Fibroblast of the aortic adventitia (primary cell): ENCODE results near the gene RTN4RL2. TPM values are rescaled to one million over a fixed set of nuclear protein-coding genes. Genes with fewer than 3 reads are reported as not detected.

Experiments used
- DNase-seq: peaks from one replicate; pipeline ENCODE4 v3.0.0-alpha.2; 2010; ENCODE audit warnings: low read depth
- H3K4me3 ChIP-seq: 2 replicates; pipeline ENCODE4 v1.5.1; 2011; ENCODE audit warnings: low read depth, mild to moderate bottlenecking, control low read depth, low read length, moderate library complexity
- total RNA-seq: library from RNA; depleted of rRNA; stranded (reverse); fragments of >200 nt; gene quantifications from 2 replicates; pipeline ENCODE4 v1.2.3, GENCODE V29; 2012; ENCODE audit warnings: low replicate concordance
- TF ChIP-seq, protein P1 (sequence below): IDR thresholded peaks from 2 replicates; pipeline ENCODE4 v1.5.1; 2011; ENCODE audit warnings: mild to moderate bottlenecking, low read length, control low read depth, inconsistent platforms; ENCODE audit not compliant: insufficient read depth

Gene RTN4RL2
- total RNA-seq, 1 donor, result 0.09 TPM

DNA sequence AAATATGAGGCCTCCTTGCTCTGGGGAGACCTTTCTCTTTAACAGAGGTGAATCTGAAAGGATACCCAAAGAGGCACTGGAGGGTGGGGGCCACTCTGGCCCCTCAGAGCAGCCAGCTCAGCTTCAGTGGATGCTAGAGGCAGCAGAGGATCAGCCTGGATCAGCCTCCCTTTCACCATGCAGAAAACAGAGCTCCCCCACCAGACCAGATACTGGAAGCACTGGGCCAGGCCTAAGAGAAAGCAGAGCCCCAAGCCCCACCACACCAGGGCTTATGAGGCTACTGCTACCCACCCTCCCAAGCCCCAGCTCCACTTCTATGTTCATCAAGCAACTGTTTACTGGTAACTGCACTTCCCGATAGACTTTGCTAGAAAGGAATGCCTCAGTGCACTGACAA lies 29.4 kb upstream of the RTN4RL2 start:
- no peak overlapping the region for H3K4me3 ChIP-seq
- TF ChIP-seq, protein P1, sequence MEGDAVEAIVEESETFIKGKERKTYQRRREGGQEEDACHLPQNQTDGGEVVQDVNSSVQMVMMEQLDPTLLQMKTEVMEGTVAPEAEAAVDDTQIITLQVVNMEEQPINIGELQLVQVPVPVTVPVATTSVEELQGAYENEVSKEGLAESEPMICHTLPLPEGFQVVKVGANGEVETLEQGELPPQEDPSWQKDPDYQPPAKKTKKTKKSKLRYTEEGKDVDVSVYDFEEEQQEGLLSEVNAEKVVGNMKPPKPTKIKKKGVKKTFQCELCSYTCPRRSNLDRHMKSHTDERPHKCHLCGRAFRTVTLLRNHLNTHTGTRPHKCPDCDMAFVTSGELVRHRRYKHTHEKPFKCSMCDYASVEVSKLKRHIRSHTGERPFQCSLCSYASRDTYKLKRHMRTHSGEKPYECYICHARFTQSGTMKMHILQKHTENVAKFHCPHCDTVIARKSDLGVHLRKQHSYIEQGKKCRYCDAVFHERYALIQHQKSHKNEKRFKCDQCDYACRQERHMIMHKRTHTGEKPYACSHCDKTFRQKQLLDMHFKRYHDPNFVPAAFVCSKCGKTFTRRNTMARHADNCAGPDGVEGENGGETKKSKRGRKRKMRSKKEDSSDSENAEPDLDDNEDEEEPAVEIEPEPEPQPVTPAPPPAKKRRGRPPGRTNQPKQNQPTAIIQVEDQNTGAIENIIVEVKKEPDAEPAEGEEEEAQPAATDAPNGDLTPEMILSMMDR, result no peak
- no peak for DNase-seq

DNA sequence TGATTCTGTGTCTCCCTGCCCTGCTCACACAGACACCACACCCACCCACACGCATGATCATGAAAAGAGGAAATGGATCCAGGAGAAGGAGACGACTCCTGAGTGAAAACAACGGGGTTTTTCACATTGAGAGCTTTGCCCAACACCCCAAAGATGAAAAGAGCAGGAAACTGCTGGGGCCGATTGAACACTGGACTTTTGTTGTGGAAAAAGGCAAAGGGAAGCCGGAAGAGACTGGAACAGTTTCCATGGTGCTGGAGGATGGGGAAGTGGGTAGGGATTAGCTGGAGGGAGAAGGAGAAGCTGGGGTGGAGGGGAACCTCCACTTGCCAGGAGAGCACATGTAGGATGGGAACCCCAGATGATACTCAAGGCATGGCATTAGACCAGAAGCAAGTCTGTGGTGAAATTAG lies 28.2 kb upstream of the RTN4RL2 start:
- TF ChIP-seq, protein P1, result no peak
- no peak for DNase-seq
- H3K4me3 ChIP-seq, result no peak overlapping the region

DNA sequence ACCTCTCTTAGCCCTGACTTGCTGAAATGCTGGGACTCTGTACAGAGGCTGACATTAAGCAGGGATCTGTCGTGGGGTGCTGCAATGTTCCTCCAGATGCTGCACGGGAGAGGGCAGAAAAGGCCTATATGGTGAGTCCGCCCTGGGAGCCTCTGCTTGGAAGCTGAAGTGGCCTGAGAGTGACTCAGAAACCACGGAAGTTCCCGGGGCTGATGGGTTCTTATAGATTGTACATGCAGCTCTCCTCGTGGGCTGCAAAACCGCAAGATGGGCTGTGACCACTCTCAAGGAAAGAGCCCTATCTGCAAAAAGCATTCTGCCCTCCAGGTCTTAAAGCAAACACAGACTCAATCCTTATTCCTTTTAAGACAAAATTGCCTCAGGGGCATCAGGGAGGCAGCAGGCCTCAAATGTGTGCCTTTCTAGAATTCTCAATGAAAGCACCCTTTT lies 27.6 kb upstream of the RTN4RL2 start:
- no peak overlapping the region for H3K4me3 ChIP-seq
- peak; percentile 71 for DNase-seq
- TF ChIP-seq, protein P1, result no peak

DNA sequence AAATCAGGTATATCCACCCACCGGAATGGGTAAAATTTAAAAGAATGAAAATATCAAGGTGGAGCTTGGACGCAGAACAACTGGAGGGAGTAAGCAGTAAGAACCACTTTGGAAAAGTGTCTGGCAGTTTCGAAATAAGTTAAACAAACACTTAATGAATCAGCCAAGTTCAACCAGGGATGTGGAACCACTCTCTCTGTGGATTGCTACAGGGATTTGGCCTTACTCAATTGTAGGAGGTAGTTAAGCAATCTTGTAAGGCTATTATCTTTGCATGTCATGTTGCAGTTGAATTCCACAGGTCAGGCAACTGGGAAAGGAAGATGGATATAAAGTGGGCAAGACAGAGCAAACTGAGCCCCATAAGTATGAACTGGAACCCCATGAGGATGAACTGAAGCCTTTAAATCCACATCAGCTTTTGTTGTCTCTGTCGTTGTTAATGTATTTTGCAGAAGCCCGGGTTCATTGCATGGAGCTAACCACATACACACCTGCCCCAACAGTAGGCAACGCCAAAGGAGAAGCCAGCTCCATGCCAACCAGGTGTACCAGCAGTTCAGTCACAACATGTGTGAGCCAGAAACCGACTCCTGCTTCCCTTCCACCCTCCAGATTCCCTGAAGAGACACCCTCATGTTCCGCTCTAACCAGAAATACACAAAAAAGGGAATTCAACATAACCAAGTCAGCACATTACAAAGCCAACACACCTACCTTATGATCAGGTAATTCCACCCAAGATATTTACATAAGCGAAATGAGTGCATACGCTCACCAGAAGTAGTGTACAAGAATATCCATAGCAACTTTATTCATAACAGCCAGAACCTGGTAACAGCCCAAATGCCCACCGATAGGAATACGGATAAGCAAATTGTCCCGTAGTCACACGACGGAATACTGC lies 25.4 kb upstream of the RTN4RL2 start:
- H3K4me3 ChIP-seq, result no peak overlapping the region
- TF ChIP-seq, protein P1, result no peak
- peak; percentile 97 for DNase-seq

DNA sequence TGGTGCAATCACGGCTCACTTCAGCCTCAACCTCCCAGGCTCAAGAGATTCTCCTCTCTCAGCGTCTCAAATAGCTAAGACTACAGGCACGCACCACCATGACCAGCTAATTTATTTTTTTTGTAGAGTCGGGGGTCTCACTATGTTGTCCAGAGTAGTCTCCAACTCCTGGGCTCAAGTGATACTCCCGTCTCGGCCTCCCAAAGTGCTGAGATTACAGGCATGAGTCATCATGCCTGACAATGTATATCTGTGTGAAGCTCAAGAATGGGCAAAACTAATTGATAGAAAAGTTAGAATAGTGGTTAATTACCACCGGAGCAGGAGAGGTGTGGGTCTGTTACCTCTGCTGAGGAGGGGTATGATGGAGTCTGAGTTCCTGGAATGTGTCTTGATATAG lies 24.3 kb upstream of the RTN4RL2 start:
- no peak for DNase-seq
- TF ChIP-seq, protein P1, result no peak

DNA sequence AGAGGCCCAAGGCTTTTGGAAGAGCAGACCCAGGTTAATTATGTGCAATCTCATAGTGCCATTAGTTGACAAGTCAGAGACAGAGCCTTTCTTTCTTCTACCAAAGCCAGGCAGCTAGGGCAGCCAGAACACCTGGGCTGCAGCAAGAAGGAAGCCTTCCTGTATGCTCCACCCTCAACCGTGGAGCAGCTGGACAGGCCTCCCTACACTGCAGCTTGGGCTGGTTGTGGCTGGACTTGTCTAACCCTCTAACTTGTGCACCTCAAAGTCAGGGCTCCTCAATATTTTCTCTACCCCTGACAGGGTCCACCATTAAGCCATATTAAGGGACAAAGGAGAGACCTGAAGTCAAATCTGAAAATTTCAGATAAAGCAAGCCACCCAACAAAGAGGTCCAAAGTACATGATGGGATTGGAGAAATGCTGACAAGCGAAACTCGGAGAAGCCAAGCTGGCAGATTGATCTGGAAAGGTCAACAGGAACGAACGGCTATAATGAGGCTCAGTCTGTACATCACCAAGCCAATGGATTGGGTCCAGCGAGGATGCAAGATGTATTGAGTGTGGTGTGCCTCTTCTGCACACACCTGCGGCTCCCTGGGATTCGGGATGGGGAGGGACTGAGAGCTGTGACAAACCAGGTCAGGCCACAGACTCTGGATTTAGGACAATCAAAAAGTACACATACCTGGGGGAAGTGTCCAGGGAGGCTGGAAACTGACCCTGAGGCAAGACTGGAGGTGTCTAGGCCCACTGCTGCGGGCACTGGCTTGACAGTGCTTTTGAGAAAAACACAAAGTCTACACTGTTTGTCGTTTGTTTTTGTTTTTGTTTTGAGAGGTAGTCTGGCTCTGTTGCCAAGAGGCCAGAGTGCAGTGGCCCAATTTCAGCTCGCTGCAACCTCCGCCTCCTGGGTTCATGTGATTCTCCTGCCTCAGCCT lies 21.7 kb upstream of the RTN4RL2 start:
- no peak overlapping the region for H3K4me3 ChIP-seq
- TF ChIP-seq, protein P1, result no peak
- no peak for DNase-seq

More for the DNA sequence above, 24.3 kb upstream of the RTN4RL2 start:
- no peak overlapping the region for H3K4me3 ChIP-seq
